ENCODE results near the gene PCAT6. TPM values are rescaled to one million over a fixed set of nuclear protein-coding genes. Genes with fewer than 3 reads are reported as not detected.

The PCAT6 gene
- 2.6 to 4.4 TPM (median 3.5 TPM) in 5 replicates for total RNA-seq (2022; extraction: Qiagen RNA extraction)

DNA sequence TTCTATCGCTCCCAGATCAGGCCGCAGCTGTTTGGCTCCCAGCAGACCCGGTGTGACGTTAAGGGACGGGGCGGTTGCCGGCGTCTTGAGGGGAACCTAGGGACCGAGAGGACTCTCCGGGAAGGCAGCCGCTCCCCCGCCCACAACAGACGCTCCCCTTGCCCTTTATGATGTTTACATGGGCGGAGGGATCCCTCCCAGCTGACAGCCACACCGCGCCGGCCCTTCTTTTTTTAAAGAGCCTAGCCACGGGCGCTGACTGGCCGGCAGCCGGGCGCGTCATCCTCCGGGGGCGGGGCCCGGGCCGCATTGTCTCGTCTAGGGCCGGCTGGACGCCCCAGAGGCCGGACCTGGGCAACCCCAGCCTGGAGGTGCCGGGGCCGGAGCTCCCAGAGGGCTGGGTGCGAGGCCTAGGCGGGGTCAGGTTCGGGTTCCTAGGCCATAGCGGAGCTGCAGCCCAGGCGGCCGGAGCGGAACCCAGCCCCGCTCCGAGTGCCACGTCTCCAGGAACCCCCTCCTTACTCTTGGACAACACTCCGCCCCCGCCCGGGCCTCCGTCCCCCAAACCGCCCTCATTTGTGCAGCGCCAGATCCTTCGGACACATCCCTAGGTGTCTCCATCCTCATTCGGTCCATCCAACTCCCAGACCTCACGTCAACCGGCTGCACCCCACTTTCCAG lies at the start of gene PCAT6:
Gene PCAT6 (plus strand): TSS at position 340 of the 681 bp plus-strand sequence.

DNA sequence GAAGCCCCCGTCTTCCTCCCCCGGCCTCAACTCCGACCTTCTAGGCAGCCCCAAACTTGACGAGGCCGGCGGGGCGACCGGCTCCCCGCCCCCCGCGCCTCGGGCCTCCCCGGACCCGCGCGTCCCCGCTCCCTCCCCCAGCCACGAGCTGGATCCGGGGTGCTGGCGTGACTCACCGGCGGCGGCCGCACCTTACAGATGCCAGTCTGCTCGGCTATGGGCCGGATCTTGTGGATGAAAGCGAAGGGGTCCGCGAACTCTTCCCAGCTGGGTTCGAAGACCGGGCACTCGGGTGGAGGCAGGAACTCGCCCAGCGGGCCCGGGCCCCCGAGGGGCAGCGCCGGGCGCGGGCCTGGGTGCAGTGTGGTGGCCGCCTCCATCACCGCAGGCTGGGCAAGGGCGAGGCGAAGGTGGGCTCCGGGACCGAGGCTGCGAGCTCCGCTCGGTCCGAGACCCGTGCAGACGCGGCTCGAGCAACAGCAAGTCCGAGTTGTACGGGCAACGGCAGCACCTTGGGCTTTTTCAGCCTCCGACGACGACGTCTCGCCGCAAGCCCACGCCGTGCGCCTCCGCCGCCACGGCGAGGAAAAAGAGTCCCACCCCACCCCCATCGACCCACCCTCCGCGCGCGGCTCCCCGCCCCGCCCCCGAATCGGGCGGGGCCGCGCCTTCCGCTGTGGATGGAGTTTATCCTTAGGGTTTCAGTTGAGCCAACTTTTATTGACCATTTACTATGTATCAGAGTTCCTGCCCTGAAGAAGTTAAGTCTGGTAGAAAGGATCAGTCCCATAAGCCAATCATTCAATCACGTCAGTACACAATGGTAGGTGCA lies 2.6 kb upstream of the PCAT6 start, which contains the start of gene KDM5B:
Gene KDM5B (minus strand): TSS at position 496 of the 832 bp plus-strand sequence. CDS start 116 bp downstream, at position 380.

Other genes starting within 250 kb of the PCAT6 start
- gene SYT2, start 100.5 kb upstream of the PCAT6 start, total RNA-seq (2022; extraction: Qiagen RNA extraction) = 0.72 to 1.1 TPM (median 0.83 TPM) in 5 replicates
- gene KDM5B, start 2.5 kb upstream of the PCAT6 start, total RNA-seq (2022; extraction: Qiagen RNA extraction) = 13.0 to 18.0 TPM (median 15.4 TPM) in 5 replicates
- gene RABIF, start 78.2 kb downstream of the PCAT6 start, total RNA-seq (2022; extraction: Qiagen RNA extraction) = 13.7 to 15.5 TPM (median 15.1 TPM) in 5 replicates
- 16.8 to 18.4 TPM (median 17.8 TPM) in 5 replicates for gene KLHL12, start 116.3 kb downstream of the PCAT6 start, total RNA-seq (2022; extraction: Qiagen RNA extraction)
- 55.5 to 63.5 TPM (median 61.9 TPM) in 5 replicates for gene ADIPOR1, start 147.4 kb downstream of the PCAT6 start, total RNA-seq (2022; extraction: Qiagen RNA extraction)
- gene CYB5R1, start 156.3 kb downstream of the PCAT6 start, total RNA-seq (2022; extraction: Qiagen RNA extraction) = 20.7 to 25.0 TPM (median 22.5 TPM) in 5 replicates
- 46.2 to 48.0 TPM (median 46.8 TPM) in 5 replicates for gene TMEM183A, start 196.4 kb downstream of the PCAT6 start, total RNA-seq (2022; extraction: Qiagen RNA extraction)
- gene PPFIA4, start 215.5 kb downstream of the PCAT6 start, total RNA-seq (2022; extraction: Qiagen RNA extraction) = 0.27 to 1.1 TPM (median 0.31 TPM) in 5 replicates